Sigmoid colon (tissue), 4 donors: Measurements from ENCODE around the gene FUS.

Experiments used
- EP300 ChIP-seq, 4 donors: sonication (generic); formaldehyde crosslinking; IDR thresholded peaks; one replicate each; pipeline ENCODE4 v1.6.1; 2017; ENCODE audit warnings: antibody characterized with exemption in 4 of 4
- POLR2A ChIP-seq, 2 donors: fragments of 450-650 bp; IDR thresholded peaks; one replicate each; pipeline ENCODE4 v1.6.1; 2016; ENCODE audit warnings: antibody characterized with exemption in 2 of 2, mild to moderate bottlenecking in 2 of 2, moderate library complexity in 2 of 2
- POLR2AphosphoS5 ChIP-seq, 4 donors: sonication (generic); formaldehyde crosslinking; IDR thresholded peaks; one replicate each; pipeline ENCODE4 v1.6.1; 2017; ENCODE audit warnings: antibody characterized with exemption in 4 of 4
- TF ChIP-seq, protein P1 (sequence below), 4 experiments: fragments of 450-650 bp in 3 of 4; fragments of 200-600 bp in 1 of 4; IDR thresholded peaks; one replicate each; pipeline ENCODE4 v1.5.1; 2016 to 2019; ENCODE audit warnings: antibody characterized with exemption in 4 of 4, mild to moderate bottlenecking in 3 of 4, moderate library complexity in 2 of 4

DNA sequence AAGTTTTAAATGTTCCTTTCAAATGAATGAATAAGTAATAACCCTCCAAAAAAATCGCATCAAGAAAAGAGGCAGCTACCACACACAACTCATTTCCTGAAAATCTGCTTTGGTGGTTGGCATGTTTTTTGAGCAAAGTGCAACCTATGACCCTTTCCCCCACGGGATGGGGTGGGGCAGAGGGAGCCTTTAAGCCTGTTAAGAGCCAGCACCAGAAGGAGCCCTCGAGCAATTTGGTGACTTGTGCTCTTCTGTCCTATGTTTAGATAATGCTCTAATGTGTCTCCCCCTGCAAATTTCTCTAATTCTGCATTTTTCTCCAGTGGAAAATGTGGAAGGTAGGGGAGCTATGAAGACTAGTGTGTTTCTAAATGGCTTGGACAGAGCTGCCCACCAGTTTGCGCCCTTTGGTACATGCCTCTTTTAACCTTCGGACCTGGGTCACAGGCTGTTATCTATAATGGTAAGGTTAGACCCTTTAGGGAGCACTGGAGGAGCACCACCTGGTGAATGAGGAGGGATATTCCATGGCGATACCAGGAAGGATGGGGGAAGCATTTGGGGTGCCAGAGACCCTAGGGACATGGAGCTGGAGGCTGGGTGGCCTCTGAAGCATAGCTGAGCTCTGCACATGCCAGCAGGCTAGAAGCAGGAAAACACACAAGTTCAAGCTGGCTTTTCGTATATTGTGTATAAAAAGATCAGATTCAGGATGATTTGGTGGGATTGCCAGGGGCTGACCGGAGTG, 21.1 kb downstream of the FUS start:
- TF ChIP-seq POLR2A (IDR thresholded peaks at IDR 0.05), result no peak
- TF ChIP-seq, protein P1, sequence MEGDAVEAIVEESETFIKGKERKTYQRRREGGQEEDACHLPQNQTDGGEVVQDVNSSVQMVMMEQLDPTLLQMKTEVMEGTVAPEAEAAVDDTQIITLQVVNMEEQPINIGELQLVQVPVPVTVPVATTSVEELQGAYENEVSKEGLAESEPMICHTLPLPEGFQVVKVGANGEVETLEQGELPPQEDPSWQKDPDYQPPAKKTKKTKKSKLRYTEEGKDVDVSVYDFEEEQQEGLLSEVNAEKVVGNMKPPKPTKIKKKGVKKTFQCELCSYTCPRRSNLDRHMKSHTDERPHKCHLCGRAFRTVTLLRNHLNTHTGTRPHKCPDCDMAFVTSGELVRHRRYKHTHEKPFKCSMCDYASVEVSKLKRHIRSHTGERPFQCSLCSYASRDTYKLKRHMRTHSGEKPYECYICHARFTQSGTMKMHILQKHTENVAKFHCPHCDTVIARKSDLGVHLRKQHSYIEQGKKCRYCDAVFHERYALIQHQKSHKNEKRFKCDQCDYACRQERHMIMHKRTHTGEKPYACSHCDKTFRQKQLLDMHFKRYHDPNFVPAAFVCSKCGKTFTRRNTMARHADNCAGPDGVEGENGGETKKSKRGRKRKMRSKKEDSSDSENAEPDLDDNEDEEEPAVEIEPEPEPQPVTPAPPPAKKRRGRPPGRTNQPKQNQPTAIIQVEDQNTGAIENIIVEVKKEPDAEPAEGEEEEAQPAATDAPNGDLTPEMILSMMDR (IDR thresholded peaks at IDR 0.05), result no peak
- no peak for TF ChIP-seq POLR2AphosphoS5 (IDR thresholded peaks at IDR 0.05)
- no peak for TF ChIP-seq EP300 (IDR thresholded peaks at IDR 0.05)
